GM18858 (cell line): ENCODE data around the gene STK39.
A peak's percentile ranks its signal among the peaks of the same experiment; 100 is the strongest.
"Not testable (repeated sequence)": the region's sequence is repeated elsewhere in the genome, so short reads cannot be mapped to it uniquely, and the experiment has no call there.

ENCODE experiments used
- ATAC-seq: cut with Tn5 transposase; IDR thresholded peaks from one replicate; pipeline ENCODE4 v1.9.1; 2021; ENCODE audit not compliant: unreplicated experiment

STK39 gene

DNA sequence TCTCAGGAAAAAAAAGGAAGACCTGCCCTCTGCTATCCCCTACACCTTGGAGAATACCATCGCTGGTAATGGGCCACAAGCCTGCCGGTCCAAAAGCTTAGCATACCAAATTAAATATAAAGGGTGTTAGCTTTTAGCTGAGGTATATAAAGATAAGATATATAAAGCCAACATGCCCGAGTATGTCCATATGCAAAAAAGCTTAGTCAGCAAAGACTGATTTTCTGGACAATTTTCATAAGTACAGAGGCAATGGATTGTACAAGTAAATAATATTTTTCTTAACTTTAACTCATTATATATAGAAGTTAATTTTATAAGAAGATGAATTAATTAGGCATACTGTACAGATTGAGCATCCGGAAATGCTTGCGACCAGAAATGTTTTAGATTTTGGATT, 106.5 kb downstream of the STK39 start:
- ATAC-seq, result no peak

DNA sequence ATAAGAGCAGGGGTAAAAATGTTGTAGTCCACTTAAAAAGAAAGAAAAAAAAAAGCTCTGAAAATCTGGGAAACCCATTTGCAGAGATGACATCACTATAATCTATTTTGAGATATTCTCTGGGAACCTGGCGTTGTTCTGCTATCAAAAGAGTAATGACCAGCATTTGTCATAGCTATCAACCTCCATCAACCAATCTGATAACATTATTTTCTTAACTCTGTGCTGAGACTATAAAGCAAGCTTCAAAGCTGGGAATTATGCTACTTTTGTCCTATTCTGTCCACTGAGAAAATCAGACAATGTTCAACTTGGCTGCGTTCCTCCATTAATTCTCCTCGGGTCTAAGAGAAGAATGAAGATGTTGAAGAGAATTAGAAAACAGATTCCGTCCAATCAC, 107.5 kb downstream of the STK39 start:
- ATAC-seq, result no peak

DNA sequence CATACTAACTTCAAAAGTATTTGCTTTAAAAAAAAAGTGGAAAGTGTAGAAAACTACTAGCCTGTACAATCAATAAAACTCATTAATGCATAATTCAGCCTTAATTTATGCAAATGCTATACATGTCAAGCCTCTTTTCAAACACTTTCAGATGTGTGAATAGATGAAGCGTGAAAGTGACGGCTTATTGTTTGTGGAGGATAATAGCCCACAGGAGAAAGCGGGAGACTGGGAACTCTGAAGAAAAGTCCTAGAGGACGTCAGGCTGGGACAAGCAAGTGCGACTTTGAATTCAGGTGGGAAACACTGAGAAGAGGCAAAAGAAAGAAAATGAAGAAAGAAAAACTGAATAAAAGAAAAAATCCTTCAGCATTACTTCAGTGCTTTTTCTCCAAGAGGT, 108.5 kb downstream of the STK39 start:
- no peak for ATAC-seq

DNA sequence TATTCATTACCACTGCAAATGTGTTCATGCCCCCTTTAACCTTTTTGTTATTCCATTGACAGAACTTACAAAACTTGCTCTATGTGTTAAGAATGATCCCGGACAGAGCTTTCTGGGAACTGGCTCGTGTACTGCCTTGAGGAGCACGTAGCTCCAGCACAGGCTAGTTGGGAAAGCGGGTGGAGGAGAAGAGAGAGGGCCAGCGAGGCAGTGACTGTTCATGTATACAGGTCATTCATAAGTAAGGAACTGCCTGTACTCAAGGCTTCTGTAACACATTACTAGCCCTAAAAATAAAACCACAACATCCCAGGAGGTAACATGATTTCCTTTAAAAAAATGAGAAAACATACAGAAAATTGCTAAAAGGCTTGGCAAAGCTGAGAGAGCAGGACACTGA, 109.0 kb downstream of the STK39 start:
- ATAC-seq, result no peak

DNA sequence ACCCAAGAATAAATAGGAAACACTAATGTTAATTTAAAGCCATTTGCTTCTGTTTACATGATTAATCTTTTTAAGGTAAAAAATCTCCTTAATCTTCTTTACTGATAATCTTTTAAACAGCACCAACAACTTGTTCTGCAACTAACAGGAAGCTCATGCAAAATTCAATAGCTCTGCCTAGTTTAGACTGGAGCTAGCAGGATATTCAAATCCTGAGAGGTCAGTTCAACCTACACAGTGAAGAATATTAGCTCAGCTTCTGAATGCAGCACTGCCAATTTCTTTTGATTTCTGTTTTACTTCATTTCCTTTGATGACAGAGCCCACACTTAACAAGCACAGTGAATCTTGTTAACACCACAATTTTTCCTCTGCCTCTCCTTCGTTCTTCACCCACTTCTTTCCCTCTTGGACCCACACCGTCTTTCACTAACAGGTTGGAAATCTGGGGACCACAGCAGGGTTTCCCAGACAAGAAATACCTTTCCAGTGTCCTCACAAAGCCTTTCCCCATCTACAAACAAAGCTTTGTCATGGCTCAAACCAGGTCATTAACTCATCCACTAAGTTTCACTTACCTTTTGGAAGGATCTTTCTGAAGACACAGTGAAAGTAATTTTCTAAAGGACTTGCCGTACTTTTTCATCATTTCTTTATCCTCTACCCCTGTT, 109.8 kb downstream of the STK39 start:
- ATAC-seq, result no peak

DNA sequence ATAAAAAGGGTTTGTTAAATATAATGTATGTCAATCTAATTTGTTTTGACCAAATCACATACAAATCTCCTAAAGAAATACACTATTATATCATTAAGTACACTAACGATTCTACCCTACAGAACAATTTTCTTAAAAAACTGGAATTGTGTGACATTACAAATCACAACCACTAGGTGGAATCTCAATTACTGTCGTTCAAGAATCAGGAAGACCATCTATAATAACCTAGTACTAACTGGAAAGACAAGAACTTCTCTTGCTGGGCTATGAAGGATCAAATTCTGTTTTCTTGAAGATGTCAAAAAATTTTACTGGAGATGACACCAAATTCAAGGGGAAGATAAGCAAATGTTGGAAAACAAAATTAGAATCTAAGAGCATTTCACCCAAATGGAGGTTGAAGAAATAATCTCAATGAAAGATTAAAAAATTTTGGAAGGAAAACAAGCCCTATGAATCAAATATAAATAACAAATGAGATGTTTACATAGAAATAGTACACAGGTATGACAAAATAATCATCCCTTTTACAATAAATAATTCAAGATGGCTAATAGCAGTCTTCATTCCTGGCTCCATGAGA, 110.9 kb downstream of the STK39 start:
- peak; percentile 72 for ATAC-seq

DNA sequence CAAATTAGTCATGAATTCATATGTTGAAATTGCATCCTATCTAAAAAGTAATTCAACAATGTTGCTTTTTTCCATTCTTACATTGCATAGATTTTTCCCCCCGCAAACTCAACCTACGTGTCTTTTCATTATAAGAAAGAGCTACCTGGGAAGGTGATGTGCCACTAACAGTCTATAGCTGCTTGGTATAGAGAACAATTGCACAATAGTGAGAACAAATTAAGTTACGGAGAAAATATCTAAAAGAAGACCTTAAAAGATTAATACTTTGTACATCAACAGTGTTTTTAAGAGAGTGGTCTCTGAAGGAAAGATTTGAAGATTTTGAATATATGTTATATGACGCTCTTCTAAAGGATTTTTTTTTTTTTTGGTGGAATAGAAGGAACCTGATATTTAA, 111.8 kb downstream of the STK39 start:
- no peak for ATAC-seq

DNA sequence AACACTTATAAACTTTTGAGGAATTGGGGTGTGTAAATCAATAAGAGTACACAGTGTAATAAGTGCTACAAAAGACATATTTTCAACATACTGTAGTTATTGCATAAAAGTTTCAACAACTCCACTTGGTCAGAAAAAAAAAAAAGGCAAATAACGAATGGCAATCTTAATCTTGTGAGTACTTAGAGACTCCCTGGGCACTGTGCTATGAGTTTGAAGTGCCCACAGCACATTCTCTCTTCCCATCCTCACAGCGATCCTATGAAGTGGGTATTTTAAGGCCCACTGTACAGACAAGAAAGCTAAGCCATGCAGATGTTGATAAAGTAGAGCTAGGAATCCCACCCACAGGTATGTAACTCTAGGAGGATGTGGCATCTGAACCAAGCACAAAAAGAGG, 112.3 kb downstream of the STK39 start:
- no peak for ATAC-seq

DNA sequence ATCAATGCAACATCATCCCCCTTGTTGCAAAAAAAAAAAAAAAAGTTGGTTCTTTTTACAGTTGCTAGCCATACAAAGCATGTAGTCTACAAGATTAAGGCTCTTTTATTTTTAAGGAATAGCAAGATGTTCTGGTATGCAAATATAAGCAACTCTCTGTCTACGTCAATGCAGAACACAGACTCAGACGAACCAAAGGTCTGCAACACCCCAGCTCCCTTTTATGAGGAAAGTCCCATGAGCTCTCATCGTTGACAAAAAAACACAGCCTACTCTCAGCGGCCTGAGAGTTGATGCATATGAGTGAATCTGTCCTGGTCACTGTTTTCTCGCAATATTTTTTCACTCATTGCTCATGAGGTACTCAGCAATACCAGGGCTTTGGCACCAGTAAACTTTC, 112.9 kb downstream of the STK39 start:
- no peak for ATAC-seq

DNA sequence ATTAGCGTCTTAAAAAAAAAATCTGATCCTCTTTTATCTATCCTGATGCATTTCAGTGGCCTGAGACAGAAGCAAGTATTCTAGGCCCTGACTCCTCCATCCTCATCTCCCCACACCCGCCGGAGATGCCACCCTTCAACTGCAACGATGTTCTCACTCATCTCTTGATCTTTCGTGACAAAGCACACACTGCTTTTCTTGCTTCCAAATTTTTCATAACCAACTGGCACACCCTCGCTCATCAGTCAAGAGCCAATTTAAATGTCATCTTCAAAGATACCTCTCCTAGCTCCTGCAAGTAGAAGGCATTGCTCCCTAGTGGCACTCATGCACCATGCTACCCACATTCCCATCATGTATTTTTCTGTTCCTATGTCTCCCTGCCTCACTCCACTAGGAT, 115.0 kb downstream of the STK39 start:
- no peak for ATAC-seq

DNA sequence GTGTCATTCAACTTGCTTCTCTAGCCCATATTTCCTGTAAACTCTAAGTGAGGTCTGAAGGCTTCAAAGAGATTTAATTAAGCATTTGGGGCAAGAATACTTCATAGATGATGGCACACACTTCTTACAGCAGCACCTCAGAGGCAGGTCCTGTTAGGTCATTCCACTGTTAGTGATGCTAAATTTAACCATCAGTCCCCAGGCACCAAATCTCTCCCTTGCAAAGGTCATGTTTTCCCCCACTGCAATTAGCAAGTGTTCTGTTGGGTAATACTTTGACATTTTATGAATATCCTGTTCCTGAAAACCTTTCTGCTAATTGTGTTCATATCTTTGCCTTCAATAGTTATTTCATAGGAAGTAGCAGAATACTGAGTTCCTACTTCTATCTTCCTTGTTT, 117.0 kb downstream of the STK39 start:
- no peak for ATAC-seq

DNA sequence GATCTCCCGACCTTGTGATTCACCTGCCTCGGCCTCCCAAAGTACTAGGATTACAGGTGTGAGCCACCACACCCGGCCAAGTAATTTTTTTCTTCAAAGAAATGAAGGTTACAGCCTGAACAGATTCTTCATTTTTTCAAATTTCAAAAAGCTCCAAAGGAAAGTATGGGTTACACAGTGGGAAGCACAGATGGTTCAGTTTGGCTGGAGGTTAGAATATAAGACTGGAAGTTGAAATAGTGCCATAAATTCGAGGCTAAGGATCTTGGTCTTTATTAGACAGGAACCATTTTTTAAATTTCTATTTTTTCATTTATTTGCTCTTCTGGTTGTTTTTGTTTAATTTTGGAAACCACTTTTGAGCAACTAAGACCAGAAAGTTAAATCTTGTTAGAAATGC, 120.0 kb downstream of the STK39 start:
- ATAC-seq, result no peak

DNA sequence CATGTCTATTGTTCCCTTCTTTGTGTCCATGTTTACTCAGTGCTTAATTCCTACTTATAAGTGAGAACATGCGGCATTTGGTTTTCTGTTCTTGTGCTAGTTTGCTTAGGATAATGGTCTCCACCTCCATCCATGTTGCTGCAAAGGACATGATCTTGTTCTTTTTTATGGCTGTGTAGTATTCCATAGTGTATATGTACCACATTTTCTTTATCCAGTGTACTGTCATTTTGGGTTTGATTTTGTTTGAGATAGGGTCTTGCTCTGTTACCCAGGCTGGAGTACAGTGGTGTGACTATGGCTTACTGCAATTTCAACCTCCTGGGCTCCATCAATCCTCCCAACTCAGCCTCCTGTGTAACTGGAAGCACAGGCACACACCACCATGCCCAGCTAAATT, 125.2 kb downstream of the STK39 start:
- ATAC-seq, result not testable (repeated sequence)

DNA sequence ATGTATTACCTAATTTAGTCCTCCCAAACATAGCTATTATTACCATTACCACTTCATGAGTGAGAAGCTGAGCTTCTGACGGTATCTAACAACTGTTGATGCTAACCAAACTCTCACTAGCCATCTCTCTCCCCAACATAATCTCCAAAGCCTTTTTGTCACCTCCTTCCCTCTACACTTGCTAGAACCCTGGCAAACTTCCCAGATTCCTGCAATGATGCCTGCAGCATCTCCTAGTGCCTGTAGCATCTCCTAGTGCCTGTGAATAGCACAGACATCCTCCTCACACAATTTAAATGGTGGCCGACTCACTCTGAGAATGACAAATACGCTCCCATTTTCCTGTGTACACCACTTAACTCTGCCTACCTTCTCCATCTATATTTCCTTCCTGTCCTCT, 126.7 kb downstream of the STK39 start:
- ATAC-seq, result no peak

DNA sequence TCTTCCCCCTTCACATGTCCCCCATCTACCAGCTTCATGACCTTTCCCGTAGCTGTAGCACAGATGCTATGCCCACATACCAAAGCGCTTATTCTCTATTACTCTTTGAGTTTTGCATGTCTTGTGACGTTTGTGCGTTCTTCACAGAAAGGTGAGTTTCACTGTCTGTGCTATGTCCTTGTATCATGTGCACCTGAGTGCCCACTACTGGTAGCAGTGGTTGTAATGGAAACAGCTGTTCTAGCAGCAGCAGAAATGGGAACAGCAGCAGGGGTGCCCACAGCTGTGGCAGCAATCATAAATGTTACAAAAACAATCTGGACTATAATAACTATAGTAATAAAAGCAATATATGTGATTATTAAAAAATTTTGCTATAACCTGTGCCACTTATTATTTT, 127.1 kb downstream of the STK39 start:
- ATAC-seq, result no peak

DNA sequence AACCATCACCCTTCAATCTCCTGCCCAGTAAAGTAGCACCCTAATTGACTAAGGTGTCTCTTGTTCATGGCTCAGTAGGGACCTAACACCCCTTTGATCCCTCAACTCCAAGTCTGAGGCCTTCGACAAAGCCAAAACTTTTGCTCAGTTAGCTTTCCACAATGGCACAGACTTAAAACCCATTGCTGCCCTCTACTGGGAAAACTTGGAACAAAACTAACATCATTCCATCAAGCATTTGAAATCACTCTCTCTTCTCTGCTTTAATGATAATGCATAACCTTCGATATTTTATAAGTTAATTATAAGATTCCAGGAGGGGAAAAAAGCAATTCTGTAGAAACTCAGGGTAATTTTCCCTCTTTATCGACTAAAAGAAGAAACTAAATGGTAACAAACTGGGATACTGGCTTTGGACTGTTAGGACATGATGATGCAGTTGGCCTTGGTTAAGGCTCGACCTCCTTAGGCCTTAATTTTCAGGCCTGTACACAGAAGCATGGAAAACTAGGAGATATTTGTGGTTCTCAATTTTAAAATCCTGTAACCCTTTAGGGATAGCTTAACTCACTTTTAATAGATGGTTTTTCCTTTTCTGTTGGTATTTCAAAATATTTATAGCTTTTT, 127.8 kb downstream of the STK39 start:
- peak; percentile 53 for ATAC-seq

DNA sequence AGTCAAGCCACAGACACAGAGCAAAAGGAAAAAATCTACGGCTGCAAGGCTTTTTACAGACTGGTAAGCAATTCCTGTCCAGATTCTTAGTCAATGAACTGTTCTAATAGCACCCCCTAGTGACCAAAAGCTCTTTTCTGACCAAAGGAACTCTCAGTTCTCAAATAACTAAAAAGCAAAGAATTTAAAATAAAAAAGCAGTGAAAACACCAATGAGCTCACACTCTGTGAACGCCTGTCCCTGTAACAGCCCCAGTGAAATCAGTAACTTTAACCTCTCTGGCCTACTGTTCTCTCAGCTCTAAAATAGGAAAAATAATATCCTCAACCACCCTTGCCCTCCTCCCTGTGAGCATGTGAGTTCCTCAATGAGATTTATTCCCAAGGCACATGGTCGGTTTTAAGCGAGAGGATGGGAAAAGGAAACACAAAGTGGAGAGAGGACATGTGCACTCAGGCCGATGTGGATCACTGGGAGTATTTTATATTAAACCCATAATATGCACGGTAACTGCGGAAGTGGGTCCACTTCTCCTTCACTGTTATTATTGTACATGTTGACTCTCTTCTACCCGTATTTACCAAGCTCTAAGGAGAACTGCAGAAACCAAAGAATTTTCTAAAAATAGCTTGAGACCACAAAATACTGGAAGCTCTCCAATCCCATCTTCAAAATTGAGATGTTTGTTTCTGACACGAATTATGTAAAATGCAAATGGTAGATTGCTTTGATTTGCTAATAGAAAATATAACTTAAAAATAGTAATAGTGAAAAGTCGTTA, 128.5 kb downstream of the STK39 start:
- ATAC-seq, result peak; percentile 54

DNA sequence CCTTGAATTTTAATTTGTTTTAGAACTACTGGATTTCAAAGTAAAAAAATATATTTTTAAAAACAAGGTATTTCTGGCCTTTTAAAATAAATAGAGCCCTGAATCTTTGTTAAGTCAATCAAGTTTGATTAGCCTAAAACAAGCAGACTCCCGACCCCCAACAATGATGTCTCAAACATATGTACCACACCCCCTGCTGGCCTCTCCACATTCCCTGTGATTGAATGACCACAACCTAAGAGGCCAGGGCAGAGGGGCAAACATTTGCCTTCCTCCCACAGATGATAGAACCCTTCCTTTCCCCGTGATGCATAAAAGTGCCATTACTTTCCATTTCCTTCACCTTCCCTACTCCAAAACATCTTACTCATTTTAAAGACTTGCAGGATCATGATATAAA, 130.9 kb downstream of the STK39 start:
- no peak for ATAC-seq

DNA sequence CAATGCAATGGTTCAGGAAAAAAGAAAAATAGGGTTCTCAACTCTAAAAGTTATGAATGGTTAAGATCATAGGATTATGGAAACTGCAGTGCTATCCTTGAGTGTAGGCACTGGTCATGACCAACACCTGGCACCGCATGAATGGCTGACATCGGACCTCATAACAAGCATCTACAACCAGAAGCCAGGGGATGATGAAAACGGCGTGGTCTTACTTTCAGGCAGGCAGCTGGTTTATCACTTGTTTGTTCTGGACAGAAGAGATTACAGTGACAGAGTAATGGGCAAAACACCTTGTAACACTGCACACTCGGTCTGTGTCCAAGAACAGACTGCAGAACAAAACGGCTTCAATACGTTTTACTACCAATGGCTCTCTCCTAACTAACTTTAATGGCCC, 132.8 kb downstream of the STK39 start:
- no peak for ATAC-seq

DNA sequence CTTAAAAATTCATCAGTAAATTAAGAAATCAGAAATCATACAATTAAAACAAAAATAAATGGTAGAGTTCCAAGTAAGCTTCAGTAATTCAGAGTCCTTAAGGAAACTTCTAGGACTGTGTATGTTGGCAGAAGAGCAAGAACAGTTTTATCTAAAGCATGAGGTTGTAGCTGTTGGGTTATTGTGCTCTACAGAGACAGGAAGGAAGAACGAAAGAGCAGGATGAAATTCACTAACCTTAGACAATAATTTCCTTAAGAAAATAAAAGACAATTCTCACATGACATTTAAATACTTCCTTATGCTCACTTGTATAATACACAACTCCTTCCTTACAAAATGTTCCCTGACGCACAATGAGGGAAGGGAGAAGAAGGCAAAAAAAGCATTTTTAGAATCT, 133.4 kb downstream of the STK39 start:
- no peak for ATAC-seq

DNA sequence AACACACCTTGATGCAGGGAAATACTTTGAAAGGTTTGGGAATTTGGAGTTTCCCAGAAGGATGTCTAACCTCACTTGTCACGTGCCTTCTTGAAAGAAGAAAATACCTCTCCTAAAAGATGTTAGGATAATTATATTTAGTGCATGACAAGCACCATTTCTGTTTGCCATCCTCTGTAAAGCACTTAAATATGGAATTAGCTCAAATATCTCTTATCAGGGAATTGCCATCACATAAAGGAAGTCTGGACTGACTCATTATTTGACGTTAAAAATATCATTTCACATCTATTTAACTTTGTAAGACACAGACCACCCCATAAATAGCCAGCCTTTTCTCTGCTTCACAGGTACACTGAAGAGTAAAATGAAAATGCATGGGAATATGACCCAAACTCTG, 140.1 kb downstream of the STK39 start:
- no peak for ATAC-seq

DNA sequence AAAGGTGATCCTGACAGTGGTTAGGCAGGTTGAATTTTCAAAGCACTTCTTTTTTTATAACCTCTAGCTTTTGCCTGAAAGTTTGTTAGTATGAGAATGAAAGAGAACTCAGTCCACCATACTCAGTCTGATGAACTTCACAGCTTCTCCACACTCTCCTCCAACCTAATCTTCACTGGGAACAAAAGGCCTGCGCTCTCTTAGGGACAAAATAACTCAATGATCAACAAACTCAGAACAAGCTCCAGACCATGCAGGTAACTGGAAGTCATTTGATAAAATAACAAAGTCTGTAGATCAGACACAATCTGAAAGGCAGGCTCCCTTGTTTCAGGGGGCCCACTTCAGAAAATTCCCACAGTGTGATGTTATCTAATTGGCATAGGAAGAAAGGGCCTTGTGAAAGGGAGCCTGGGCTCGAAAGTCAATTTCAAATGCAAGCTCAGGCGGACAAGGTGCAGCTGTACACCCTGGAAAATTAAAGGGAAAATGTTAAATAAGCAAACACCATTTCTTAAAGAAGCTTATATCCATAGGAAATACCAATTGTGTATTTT, 142.2 kb downstream of the STK39 start:
- no peak for ATAC-seq
